Large intestine (tissue), 3 donors: ENCODE measurements around the gene C2CD4B. TPM values are rescaled to one million over a fixed set of nuclear protein-coding genes. Genes with fewer than 3 reads are reported as not detected.
A peak's percentile ranks its signal among the peaks of the same experiment; 100 is the strongest.

Experiments used
- DNase-seq, 2 donors: peaks; one replicate each; pipeline versions ENCODE4 v3.0.0 to v3.0.0-alpha.2; 2013
- H3K27ac ChIP-seq: one replicate; pipeline ENCODE4 v1.5.1; 2013; ENCODE audit warnings: low read length
- H3K27me3 ChIP-seq: 2 replicates; pipeline ENCODE4 v1.6.1; 2013; ENCODE audit warnings: low read length; ENCODE audit not compliant: control insufficient read depth, insufficient read depth
- H3K36me3 ChIP-seq: 2 replicates; pipeline ENCODE4 v1.6.1; 2013; ENCODE audit warnings: low read length; ENCODE audit not compliant: control insufficient read depth, insufficient read depth
- H3K4me1 ChIP-seq: one replicate; pipeline ENCODE4 v1.6.1; 2013; ENCODE audit warnings: low read length; ENCODE audit not compliant: control insufficient read depth, insufficient read depth
- H3K4me3 ChIP-seq: one replicate; pipeline ENCODE4 v1.5.1; 2013; ENCODE audit warnings: low read length
- H3K9me3 ChIP-seq: one replicate; pipeline ENCODE4 v1.6.1; 2013; ENCODE audit warnings: mild to moderate bottlenecking, low read depth, low read length, moderate library complexity; ENCODE audit not compliant: control insufficient read depth
- WGBS: methylation state at CpG from one replicate; pipeline ENCODE4 v1.1.5; 2013; ENCODE audit warnings: low lambda C conversion rate; ENCODE audit not compliant: insufficient coverage; 5-methylcytosine and 5-hydroxymethylcytosine counted together
- polyA plus RNA-seq: library from polyadenylated mRNA; unstranded; fragments of 120-200 nt; gene quantifications from one replicate; pipeline ENCODE4 v1.2.1, GENCODE V29; 2013

C2CD4B gene
- polyA plus RNA-seq, 1 donor = 2.4 TPM

DNA sequence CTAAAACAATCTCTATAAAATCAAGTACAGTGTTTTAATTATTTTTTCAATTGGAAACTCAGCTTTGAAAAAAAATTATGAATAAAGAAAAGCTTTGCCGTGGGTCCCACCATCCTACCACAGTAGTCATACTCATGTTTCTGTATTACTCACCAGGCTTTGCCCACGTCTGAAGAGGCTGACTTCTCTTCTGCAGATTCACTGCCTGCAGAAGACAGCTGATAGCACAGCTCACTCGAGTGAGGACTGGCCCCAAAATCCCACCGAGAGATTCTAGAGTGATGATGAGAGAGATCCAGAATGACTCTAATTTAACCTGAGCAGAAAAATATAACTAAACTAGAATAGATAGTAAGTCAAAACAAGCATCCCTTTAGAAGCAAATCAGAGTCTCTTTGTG is 11.9 kb downstream of the C2CD4B start:
- H3K9me3 ChIP-seq = no peaks in the 10 kb centered on the region
- H3K4me3 ChIP-seq = no peak overlapping the region
- no peak overlapping the region for H3K27ac ChIP-seq
- WGBS = 50% methylated on average over 1 of the region's 4 CpGs
- H3K27me3 ChIP-seq = no peaks in the 10 kb centered on the region
- no peaks in the 10 kb centered on the region for H3K36me3 ChIP-seq
- H3K4me1 ChIP-seq = no peaks in the 10 kb centered on the region
- DNase-seq = no peak

DNA sequence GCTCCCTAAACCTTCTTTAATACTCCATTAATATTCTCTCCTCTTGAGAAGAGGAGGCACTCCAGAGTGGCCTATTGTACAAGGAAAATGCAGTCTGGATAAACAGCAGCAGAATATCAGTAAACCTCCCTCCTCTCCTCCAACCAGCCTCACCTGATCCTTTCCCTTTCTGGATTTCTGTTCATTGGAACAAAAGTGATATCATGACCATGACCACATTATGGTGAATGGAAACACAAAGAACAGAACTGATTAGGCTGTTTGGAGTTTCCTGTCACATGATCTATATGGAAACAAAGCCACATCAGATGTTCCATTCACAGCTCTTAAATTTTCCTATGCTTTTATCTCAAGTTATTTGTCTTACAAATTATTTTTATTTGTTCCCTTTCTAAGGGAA is 14.6 kb downstream of the C2CD4B start:
- no peak for DNase-seq
- no peaks in the 10 kb centered on the region for H3K27me3 ChIP-seq
- H3K9me3 ChIP-seq = no peaks in the 10 kb centered on the region
- no peak overlapping the region for H3K27ac ChIP-seq
- H3K4me3 ChIP-seq = no peak overlapping the region
- H3K4me1 ChIP-seq = no peaks in the 10 kb centered on the region
- no peaks in the 10 kb centered on the region for H3K36me3 ChIP-seq

DNA sequence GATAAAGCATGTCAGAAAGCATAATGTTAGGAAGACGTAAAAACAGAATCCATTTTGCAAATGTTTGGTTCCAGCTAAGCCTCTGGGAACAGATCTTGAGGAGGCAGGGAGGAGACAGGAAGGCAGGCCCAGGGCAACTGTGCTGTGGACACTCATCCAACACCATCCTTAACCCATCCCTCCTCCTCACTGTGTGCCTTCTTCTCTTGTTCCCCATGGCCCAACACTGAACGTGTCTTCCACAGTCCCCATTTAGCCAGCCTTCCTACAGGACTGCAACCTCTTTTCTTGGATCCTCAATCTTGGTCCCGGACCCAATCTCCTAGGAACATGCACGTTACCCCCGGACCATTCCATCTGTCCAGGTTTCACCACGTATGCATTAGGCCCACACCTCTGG is 15.4 kb downstream of the C2CD4B start:
- no peaks in the 10 kb centered on the region for H3K4me1 ChIP-seq
- H3K27ac ChIP-seq = no peak overlapping the region
- H3K4me3 ChIP-seq = no peak overlapping the region

DNA sequence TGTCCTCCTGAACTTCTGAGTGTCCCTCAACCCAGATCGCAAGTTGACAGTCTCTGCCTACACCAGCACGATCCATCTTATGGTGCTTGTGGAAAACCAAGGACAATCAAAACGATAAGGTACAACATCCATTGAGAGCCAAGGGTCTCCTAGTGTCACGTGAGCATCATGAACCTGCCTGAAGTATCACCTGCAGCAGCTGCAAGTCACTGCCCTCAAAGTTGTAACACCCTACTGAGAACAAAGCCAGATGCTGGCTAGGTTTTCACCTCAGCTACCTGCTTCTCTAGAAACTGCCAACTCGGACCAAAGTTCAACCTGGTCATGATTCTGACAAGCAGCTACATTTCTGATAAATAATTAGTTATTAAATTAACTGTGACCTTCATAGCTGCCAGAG is 17.5 kb downstream of the C2CD4B start:
- H3K36me3 ChIP-seq = no peaks in the 10 kb centered on the region
- no peaks in the 10 kb centered on the region for H3K9me3 ChIP-seq
- H3K27me3 ChIP-seq = no peaks in the 10 kb centered on the region
- 100% methylated on average over 1 of the region's 5 CpGs for WGBS
- DNase-seq = peak in 1 of 2 donors; percentile 67
- no peak overlapping the region for H3K4me3 ChIP-seq
- H3K4me1 ChIP-seq = peaks cover 1% of the 10 kb centered on the region
- H3K27ac ChIP-seq = no peak overlapping the region

More for the DNA sequence above, 15.4 kb downstream of the C2CD4B start:
- Histone ChIP-seq H3K9me3 (no peaks in the 10 kb centered on the region), H3K27me3 (no peaks in the 10 kb centered on the region), H3K36me3 (no peaks in the 10 kb centered on the region)
- no peak for DNase-seq
- 100% methylated on average over 1 of the region's 6 CpGs for WGBS

DNA sequence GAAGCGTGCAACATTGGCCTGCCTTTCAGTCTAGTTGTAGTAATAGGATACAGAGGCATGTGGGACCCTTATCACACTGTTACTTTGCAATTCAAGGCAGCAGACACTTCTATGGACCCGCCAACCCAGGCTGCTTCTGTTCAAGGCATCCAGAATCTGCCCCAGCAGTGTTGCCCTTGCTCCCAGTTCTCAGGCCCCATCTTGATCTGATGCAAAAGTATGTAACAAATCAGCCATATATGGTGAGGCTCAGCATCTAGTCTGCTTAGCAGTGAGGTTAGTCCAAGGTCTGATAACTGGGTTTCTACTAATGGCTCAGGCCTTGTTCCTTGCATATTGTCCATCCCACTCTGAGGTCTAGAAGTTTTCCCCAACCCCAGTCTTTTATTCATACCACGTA is 17.9 kb downstream of the C2CD4B start:
- no peaks in the 10 kb centered on the region for H3K9me3 ChIP-seq
- H3K27me3 ChIP-seq = no peaks in the 10 kb centered on the region
- DNase-seq = no peak
- peaks cover 6% of the 10 kb centered on the region for H3K4me1 ChIP-seq
- no peak overlapping the region for H3K4me3 ChIP-seq
- WGBS = no CpG with 5 or more reads among the region's 3 CpGs
- H3K36me3 ChIP-seq = no peaks in the 10 kb centered on the region
- H3K27ac ChIP-seq = no peak overlapping the region

DNA sequence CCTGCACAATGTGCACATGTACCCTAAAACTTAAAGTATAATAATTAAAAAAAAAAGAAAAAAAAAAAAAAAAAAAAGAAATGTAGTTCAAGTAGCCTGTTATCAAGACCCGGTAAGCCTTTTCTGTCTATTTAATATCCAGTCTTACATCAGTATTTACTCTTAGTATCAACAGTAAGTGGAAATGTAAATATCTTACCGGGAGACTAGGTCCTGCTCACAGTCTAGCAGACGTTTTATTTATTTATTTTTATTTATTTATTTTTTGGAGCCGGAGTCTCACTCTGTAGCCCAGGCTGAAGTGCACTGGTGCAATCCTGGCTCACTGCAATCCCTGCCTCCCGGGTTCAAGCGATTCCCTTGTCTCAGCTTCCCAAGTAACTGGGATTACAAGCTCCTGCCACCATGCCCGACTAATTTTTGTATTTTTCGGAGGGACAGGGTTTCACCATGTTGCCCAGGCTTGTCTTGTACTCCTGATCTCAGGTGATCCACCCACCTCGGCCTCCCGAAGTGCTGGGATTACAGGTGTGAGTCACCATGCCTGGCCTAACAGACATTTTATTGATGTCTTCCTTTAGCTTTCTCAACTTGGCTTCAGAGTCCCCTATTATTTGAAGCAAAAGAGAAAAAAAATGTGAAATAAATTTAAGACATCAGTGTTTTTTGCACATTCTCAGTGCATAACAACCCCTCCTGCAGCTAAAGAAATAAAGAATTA is 19.9 kb downstream of the C2CD4B start:
- Histone ChIP-seq H3K36me3 (no peaks in the 10 kb centered on the region), H3K4me1 (peaks cover 21% of the 10 kb centered on the region), H3K4me3 (no peak overlapping the region), H3K27me3 (no peaks in the 10 kb centered on the region), H3K27ac (no peak overlapping the region), H3K9me3 (no peaks in the 10 kb centered on the region)
- no CpG with 5 or more reads among the region's 10 CpGs for WGBS
- no peak for DNase-seq

DNA sequence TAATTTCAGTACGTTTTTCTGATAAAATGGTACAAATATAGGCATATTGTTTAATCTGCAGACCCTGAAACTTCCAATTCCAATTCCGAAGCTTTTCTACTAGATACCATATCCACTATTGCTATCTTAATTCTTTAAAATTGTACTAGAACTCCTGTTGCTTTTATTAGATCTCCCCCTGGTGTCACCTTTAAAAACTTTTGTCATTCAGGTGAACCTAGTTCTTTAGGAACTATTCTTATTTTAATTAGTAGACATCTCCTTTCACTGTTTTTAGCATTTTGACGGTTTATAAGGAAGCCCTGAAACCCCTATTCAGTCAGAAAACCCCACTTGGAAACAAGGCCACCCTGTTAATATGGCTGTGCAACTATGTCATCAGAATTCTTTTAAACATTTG is 22.3 kb downstream of the C2CD4B start:
- Histone ChIP-seq H3K27ac (peak overlapping the region; percentile 75), H3K9me3 (no peaks in the 10 kb centered on the region), H3K36me3 (no peaks in the 10 kb centered on the region), H3K27me3 (no peaks in the 10 kb centered on the region), H3K4me1 (peaks cover 38% of the 10 kb centered on the region), H3K4me3 (no peak overlapping the region)
- 54% methylated on average over 2 of the region's 3 CpGs for WGBS
- no peak for DNase-seq

DNA sequence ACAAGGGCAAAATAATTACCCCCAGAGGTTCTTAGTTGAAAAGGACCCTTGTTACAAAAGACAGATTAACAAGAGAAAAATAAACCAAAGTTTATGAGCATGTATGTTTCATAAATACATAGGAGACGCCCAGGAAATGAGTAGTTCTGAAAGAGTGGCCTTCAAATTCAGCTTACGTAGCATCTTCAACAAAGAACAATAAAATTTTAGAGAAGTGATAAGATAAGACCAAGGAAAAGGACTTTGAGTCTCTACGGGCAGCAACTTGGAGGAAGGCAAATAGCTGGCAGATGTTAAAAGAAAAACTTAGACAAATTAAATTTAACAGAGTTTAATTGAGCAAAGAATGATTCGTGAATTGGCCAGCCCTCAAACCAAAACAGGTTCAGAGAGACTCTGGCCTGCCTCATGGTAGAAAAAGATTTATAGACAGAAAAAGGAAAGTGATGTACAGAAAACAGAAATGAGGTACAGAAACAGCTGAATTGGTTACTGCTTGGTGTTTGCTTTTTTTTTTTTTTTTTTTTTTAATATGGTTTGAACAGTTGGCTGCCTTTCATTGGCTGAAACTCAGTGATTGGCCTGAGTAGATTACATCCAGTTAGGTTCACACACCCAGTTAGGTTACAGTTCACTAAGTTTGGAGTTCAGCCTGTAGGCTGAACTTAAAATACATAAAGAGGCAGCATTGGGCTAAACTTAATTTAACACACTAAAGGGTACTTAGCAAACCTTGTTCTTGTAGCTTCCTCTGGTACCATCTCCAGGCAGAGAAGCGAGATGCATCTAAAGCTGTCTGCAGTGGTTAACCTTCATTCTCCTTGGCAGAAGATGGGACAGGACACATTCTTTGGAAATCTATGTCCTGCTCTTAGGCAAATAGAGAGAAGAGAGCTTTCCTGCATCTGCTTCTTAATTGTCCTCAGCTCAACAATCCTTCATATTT is 23.2 kb downstream of the C2CD4B start:
- H3K4me1 ChIP-seq = peaks cover 47% of the 10 kb centered on the region
- peak overlapping the region; percentile 75 for H3K27ac ChIP-seq
- H3K27me3 ChIP-seq = no peaks in the 10 kb centered on the region
- H3K4me3 ChIP-seq = no peak overlapping the region
- DNase-seq = peak; percentile 70 to 89
- H3K36me3 ChIP-seq = no peaks in the 10 kb centered on the region
- WGBS = 35% methylated on average over 4 of the region's 5 CpGs
- H3K9me3 ChIP-seq = no peaks in the 10 kb centered on the region

DNA sequence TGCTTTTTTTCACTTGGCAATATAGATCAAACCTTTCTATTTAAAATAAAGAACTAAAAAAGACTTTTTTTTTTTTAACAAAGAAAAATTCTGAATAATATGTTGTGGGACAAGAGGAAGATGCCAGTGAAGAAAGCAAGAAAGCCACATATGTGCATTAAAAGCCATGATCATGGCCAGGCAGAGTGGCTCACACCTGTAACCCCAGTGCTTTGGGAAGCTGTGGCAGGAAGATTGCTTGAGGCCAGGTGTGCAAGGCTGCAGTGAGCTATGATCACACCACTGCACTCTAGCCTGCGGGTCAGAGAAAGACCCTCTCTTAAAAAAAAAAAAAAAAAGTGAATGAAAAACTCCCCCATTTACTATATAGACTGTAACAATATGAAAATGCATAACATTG is 23.9 kb downstream of the C2CD4B start:
- WGBS = 20% methylated on average over 1 of the region's 1 CpG
- Histone ChIP-seq H3K4me3 (no peak overlapping the region), H3K4me1 (peaks cover 54% of the 10 kb centered on the region), H3K27ac (peak overlapping the region; percentile 75), H3K27me3 (no peaks in the 10 kb centered on the region), H3K36me3 (no peaks in the 10 kb centered on the region), H3K9me3 (no peaks in the 10 kb centered on the region)
- no peak for DNase-seq

DNA sequence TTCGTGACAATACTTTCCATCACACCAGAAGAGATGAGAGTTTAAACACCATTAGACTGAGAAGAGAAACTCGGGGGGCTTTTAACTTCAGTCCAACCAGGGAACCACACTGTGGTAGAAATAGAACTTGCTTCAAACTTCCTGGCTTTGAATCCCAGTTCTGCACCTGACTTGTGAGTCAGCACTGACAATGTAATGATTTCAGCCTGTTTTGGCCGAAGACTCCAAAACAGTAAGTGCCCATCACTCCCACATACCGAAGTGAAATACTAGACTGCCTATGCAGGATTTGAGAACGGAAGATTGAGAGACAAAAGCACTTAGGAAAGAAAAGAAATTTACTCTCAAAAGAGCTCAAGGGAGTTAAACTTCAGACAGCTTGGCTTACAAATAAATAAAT is 27.0 kb downstream of the C2CD4B start:
- DNase-seq = no peak
- H3K27ac ChIP-seq = peak overlapping the region; percentile 83
- no peaks in the 10 kb centered on the region for H3K36me3 ChIP-seq
- H3K4me3 ChIP-seq = no peak overlapping the region
- H3K9me3 ChIP-seq = no peaks in the 10 kb centered on the region
- no CpG with 5 or more reads among the region's 5 CpGs for WGBS
- H3K4me1 ChIP-seq = peaks cover 67% of the 10 kb centered on the region
- no peaks in the 10 kb centered on the region for H3K27me3 ChIP-seq
